HCEC 1CT (cell line): ENCODE data around the gene SERPINA9.
"Not testable (repeated sequence)": the region's sequence is repeated elsewhere in the genome, so short reads cannot be mapped to it uniquely, and the experiment has no call there.

Source experiments
- DNase-seq: peaks from one replicate; pipeline ENCODE4 v3.0.0-alpha.2; 2017

Gene SERPINA9

DNA sequence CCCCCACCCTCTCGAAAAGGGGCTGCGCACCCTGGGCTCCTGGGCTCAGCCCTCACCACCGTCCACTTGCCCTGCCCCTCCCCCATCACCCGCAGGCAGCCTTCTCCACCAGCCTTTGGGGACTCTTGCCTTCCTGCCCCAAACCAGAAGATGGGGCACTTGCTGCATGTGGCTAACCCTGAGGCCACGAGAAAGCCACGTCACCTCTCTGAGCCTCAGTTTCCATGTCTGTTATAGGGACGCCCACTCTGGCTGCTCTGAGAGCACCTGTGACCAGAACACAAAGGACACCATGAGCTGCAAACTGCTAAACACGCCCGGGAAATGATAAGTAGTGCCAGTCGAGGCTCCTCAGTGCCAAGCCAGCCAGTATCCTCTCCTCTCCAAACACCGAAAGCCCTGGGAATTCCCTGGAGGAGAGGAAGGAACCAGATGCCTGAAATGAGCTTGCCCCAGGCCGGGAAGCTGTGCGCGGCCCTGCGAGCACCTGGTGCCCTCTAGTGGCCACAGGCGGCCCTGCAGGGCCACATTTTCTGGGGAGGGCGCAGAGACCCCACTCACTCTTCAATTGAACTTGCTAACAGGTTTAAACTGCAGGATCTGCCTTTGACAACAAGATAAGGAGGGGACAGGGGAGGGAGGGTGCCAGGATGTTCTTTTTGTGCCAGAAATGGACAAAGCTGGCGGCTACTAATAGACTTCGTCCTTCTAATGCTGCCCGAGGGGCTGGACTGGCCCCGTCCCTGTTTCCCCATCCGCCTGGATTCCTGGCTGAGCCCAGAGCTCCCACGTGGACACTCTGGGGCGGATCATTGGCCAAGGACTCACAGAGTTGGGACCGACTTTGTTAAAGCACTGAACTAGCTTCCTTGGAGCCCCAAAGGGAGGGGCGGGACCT lies 10.2 kb upstream of the SERPINA9 start:
- DNase-seq, result peak; percentile 18

DNA sequence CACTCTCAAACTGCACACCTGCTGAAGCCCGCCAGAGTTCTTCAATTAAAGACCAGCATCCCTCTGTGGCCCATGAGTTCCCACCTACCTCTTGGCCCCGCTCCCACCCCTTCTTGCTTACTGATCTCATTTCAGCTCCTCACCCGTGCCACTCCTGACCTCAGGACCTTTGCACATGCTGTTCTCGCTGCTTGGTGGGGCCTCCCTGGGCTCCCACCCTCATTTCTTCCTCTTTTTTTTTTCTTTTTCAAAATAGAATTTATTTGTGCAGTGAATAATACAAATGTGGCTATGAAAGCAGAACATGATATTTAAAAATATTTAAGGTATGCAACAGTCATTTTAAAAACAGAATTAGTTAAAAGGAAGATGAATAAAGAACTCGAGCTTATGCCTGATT lies 8.5 kb upstream of the SERPINA9 start:
- no peak for DNase-seq

DNA sequence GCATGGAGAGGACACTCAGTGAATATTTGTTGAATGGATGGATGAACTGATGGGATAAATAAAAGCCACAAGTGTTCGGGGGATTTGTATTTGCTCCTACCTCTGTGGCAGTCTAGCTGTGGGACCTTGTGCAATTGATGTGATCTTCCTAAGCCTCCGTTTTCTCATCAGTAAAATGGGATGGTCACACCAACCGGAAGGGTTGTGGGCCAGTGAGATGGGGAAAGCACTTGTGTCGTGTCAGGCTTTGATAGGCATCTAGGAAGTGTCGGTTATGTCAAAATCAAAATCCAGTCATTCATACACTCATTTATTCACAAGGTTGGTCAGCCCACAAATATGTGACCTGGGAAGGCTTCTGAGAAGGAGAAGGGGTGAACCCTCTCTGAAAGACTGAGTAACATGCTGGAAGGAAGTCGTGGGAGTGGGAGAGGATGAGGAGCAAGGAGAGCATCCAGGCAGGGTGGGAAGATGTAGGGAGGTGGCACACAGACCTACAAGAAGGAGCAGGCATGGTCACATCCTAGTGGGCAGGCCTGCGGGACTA lies 7.8 kb upstream of the SERPINA9 start:
- DNase-seq, result no peak

DNA sequence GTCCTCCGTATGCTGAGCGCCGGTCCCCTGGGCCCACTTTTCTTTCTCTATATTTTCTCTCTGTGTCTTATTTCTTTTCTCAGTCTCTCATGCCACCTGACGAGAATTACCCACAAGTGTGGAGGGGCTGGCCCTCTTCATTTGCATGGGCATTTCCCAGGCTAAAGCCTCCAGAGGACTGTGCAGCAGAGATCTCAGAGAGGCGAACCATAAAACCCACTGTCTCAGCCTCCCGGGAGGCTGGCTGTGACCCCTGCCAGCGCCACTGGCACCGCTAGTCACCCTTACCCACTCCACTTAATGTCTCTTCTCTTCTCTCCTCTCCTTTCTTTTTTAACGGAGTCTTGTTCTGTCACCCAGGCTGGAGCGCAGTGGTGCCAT lies 7.1 kb upstream of the SERPINA9 start:
- DNase-seq, result no peak

DNA sequence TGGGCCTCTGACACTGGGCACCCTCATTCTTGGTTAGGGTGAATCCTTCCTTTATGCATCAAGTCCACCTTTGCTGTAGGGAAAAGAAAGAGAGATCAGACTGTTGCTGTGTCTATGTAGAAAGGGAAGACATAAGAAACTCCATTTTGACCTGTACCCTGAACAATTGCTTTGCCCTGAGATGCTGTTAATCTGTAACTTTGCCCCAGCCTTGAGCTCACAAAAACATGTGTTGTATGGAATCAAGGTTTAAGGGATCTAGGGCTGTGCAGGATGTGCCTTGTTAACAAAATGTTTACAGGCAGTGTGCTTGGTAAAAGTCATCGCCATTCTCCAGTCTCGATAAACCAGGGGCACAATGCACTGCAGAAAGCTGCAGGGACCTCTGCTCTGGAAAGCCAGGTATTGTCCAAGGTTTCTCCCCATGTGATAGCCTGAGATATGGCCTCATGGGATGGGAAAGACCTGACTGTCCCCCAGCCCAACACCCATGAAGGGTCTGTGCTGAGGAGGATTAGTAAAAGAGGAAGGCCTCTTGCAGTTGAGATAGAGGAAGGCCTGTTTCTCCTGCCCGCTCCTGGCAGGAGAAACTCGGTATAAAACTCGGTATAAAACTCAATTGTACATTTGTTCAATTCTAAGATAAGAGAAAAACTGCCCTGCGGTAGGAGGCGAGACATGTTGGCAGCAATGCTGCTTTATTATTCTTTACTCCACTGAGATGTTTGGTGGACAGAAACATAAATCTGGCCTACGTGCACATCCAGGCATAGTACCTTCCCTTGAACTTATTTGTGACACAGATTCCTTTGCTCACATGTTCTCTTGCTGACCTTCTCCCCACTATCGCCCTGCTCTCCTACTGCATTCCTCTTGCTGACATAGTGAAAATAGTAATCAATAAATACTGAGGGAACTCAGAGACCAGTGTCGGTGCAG lies 6.4 kb upstream of the SERPINA9 start:
- DNase-seq, result not testable (repeated sequence)

DNA sequence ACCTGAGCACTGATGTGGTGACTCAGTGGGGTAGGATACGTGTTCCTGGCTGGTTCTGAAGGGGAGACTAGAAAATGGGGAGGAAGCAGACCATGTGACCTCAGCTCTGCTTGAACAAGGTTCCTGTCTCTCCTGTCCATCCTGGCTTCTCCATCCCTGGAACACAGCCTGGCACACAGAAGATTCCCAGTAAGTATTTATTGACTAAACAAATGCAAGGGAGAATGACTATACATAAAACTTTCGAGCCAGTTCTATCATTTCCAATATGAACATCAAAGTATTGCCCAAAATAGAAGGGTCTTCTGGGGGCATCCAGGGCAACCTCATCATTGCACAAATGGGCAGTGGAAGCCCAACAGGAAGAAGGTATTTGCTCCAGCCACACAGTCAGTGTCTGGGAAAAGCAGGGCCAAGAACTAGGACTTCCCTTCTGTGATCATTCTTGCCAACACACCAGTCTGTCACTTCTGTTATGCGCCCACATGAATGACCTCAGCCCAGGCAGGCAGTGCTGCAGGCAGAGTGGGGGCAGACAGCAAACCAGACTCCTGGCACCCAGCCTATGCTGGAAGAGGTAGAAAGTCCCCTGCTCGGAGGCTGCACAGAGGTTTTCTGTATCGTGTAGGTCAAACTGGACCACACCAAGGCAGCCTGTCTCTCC lies 5.6 kb upstream of the SERPINA9 start:
- no peak for DNase-seq

DNA sequence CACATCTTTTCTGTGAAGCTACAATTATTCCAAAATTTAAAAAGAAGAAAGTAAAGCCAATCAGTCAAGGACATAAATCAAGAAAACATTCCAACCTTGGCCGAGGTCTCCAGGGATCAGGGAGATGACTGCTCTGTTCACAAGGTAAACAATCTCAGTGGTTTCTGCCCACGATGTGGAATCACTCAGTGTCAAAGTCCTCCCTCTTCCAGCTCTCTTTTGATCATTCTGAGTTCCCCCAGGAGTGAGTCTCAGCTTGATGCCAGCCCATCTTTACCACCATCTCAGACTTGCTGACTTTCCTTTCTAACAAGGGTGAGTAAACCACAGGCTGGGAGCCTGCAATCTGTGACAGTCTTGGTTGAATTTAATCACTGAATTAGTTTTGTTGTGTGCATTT lies 4.8 kb upstream of the SERPINA9 start:
- no peak for DNase-seq

DNA sequence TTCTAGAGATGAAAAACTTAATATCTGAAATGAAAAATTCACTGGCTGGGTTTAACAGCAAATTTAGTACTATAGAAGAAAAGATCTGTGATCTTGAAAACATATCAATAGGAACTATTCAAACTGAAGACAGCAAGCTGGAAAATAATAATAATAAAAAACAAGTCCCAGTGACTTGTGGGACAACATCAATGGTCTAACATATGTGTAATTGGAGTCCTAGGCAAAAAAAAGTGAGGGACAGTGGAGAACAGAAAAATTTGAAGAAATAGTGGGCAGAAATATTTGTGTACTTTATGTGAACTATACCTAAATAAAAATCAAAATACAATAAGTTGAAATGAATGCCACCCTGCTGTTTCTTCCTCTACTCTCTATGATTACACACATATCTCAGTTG lies 2.4 kb upstream of the SERPINA9 start:
- DNase-seq, result no peak

DNA sequence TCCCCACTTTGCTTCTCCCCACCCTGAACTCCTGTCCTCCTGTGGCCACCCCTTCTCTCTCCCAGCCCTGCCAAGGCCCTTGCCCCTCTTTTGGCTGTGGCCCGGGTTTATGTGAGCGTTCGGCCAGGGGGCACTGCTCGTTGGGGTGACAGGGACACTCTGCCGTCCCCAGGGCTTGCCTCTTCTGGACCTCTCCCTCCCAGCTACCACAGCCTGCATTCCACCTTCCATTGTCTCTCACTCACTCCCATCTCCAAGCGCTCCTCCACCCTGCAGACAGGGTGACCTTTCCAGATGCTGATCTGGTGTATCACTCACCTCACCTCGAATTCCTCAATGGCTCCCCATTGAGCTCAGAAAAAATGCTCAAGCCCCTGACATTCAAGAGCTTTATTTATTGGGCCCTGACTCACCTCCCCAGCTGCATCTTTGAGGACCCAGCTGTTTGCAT lies 1.4 kb downstream of the SERPINA9 start:
- DNase-seq, result no peak

DNA sequence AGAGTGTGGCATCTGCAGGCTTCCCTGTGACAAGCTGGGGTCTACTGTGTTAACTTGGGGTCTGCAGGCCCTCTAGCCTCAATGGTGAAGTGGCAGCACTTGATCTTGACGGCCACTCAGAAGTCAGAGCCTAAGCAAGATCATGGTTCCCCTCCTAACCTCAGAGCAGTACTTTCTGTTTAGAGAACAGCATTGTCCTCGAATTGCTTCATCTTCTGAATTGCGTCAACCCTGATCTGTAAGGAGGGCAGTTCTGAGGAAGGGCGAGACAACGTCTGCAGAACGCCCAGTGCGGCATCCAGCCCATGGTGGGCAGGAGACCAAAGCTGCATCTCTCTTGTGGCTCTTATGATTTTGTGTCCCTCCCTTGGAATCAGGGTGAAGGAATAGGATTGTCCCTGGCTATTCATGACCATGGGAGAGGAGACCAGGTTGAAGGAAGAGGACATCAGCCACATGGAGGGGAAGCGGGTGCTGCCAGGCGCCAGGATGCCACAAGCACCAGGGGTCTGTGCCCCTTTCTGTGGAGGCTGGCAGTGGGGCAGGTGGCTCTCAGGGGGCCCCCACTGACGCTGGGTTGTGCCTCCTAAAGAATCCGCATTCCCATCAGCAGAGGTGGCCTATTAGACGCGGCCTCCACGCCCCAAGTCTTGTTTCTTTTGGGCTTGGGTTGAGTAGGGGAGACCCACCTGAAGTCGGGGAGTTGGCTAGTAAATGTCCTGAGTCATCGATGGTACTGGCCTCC lies 2.2 kb downstream of the SERPINA9 start:
- no peak for DNase-seq

DNA sequence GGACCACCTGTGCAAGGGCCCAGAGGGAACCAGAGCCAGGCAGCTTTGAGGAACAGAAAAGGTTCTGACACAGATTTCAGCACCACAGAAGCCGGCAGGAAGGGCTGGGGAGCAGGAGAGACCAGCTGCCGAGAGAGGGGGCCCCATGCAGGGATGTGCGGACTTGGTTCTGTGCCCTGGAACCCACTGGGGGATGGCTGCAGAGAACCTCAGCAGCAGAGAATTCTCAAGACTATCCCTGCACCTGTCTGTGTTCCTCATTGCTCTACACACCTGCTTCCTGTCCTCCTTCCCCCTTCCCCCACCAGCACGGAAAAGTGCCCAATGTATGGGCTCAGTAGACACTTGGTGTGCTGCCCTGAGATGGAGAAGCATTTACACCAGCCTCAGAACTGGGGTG lies 3.2 kb downstream of the SERPINA9 start:
- no peak for DNase-seq

DNA sequence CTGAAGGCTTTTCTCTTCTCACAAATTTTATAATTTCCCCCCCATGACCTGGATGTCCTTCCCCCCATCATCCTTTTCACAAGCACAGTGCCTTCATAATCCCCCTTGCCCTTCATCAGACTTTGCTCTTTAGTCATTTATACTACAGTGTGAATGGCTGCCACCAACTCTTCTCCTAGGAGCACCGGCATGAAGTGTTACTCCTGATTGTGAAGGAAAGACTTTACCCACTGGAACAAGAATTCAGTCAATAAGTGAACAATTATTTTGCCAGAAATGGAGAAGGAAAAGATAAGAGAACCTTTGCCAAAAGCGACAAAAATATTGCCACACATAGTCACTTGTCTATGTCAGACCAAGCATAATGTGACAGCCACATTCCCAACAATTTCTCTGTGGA lies 5.0 kb downstream of the SERPINA9 start:
- no peak for DNase-seq

DNA sequence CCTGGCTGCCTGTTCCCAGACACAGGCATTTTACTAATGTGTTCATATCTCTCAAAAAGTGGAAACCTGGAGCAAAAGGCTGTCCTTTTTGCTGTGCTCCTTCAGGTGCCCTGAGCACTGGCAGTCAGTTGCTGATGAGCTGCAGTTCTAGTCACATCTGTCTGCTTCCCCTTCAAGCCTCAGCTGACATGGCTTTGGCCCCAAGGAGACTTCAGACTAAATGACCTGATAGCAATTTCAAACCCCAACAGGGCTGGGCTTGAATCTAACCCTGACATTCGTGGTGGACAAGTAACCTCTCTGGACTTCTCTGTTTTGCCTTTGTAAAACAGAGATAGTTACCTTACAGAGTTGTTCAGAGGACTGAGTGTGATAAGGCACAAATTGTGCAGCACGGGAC lies 5.7 kb downstream of the SERPINA9 start:
- DNase-seq, result no peak

DNA sequence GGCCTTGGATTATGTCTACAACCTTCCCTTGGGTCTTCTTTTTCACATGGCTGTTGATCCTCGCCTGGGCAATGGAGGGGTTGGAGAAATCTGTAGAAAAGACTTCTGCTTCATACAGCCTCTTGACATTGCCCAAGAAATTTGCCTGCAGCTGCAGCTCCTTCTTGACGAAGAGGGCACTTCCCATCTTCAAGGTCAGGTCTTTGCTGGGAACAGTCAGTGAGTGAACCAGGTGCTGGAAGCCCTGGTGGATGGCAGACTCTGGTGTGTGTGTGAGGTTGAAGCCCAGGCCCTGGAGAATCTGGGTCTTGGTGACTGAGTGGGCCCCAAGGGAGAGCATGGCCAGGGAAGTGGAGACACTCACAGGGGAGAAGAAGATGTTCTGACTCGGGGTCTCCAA lies 6.7 kb downstream of the SERPINA9 start:
- no peak for DNase-seq

DNA sequence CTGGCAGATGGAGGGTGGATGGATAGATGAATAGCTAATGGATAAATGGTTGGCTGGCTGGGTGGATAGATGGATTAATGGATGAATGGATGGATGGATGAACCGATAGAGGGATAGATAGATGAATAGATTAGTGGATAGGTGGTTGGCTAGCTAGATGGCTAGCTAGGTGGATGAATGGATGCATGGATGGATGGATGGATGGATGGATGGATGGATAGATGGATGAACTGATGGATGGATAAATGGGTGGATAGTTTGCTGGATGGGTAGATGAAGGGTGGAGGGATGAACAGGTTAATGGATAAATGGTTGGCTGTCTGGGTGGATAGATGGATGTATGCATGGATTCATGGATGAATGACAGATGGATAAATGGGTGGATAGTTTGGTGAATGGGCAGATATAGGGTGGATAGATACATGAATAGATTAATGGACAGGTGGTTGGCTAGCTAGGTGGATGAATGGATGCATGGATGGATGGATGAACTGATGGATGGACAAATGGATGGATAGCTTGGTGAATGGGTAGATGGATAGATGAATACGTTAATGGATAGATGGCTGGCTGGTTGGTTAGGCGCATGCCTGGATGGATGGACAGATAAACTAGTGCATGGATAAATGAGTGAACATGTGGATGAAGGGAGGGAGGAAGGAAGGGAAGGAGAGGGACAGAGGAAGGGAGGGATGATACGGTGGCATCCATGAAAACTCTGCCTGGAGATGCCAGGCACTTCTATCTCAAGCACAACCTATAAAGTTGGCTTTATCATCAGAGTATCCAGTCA lies 8.1 kb downstream of the SERPINA9 start:
- DNase-seq, result no peak

DNA sequence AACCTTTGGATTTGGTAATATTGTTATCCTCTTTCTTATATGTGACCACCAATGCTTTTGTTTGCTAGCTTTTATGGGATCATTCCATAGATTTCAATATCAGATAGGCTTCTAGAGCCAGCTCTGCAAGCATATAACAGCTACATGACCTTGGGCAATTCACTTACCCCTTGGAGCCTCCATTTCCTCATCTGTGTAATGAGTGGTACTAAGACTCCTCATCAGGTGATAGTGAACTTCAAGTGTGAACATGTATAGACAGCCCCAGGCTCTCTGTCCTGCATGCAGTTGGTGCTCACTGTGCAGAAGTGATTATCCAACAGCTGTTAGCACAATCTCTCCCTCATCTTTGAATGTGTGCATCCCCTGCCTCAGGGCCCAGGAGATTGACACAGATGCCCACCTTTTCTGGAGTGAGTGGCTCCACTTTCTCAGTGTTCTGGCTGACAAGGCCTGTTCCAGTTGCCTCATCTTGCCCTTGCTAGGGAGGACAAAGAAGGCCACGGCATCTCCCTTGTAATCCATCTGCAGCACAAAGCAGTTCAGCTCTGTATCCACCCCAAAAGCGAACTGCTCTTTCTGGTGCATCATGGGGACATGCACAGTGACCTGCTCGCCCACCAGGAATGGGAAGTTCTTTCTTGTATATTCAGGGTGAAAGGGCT lies 9.2 kb downstream of the SERPINA9 start:
- no peak for DNase-seq

DNA sequence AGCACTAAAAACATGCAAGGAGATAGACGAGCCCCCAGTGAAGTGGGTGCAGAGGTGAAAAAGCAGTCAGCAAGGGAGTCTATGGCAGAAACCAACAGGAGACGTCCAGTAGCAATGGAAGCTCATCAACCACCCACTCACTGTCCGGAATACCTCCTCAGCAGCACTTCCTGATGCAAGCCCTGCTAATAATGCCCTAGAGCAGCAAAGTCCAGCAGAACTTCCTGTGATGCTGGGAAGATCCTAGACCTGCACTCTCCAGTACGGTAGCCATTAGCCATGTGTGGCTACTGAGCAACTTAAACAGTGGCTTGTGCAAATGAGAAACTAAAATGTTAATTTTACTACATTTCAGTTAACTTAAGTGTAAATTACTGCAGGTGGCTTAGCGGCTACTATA lies 11.0 kb downstream of the SERPINA9 start:
- no peak for DNase-seq

DNA sequence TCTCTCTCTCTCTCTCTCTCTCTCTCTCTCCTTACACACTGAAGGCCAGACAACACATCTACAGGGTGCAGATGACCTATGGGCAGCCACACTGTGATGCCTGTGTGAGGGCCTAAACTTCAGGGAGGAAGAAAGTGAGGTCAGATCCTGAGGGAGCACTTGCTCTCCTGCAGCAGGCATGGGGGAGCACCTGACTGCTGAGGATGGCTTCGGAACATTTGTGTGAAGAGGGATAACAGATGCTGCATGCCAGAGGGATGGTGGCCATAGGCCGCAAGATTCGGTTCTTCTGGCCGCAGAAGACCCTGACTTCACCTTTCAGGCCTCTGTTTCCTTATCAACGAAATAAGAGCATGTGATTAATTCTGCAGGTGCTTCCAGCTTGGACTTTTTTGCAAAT lies 11.7 kb downstream of the SERPINA9 start:
- DNase-seq, result no peak

DNA sequence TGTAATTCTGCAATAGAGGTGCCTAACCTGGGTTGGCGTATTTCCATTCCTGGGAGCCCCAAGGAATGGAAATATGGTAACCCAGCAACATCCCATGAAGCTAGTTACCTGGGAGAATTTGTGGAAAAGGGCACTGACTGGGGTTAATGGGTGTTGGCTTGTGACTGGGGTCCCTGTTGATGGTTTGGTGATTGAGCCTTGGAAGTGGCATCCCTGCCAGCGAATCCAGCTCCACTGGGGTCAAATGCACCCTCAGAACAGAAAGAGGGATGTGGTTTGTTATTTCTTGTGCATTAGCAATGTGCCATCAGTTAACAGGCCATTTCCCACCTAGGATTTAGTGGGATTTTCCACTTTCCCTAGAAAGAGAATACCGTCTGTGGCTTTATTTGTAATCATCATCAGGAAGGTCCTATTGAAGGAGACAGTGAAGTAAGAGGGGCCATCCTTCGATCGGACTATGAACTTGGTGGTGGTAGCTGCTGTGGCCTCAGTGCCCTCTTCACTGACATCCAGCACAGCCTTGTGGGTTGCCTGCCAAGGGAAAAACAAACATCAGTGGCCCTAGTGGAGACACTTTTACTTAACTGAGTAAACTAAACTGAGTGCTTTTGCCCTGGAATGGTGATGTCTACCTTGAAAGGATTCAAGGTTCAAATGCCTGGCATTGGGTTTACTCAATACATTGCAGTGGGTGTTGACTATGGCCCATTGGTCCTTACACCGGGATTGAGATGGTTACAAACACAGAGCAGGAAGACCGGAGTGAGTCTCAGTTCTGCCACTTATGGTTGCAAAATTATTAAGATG lies 13.0 kb downstream of the SERPINA9 start:
- DNase-seq, result no peak

DNA sequence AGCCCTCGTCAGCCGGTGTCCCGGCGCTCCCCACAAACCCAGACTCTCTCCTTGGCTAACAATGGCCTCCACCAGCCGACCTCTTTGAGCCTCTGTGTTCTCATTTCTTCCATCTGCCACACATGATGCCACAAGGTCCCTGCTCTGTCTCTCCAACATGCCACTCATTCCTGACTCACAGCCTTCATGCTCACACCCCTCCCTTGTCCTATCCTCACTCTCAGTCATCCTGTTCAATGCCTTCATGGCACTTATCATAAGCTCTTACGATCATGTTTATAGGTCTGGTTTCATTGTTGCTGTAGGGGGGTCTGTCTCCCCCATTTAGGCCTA lies 13.8 kb downstream of the SERPINA9 start:
- DNase-seq, result no peak
